HCT116 (cell line): ENCODE data around the gene PLG. TPM values are rescaled to one million over a fixed set of nuclear protein-coding genes. Genes with fewer than 3 reads are reported as not detected.

ENCODE experiments used
- ATAC-seq: fragments of 200-7000 bp; cut with Tn5 transposase; 2 replicates; pipeline ENCODE4 v1.9.1; 2020; ENCODE audit warnings: mild to moderate bottlenecking, moderate library complexity
- BruUV-seq: library from RNA; stranded (reverse); fragments of 400-500 nt; replicated peaks from 2 replicates; lab custom pipeline; 2021; lab: Mats Ljungman, UMichigan
- CTCF ChIA-PET: fragments of 300-600 bp; sonication (Branson Sonifier 250); formaldehyde crosslinking; loops from one replicate; lab custom pipeline; 2021; ENCODE audit warnings: antibody characterized with exemption; lab: Charles Lee
- POLR2A ChIA-PET: fragments of 300-600, 350-600 bp; sonication (Branson Sonifier 250); formaldehyde crosslinking; loops from one replicate; lab custom pipeline; 2021; ENCODE audit warnings: antibody characterized with exemption; lab: Charles Lee
- RAD21 ChIA-PET, 2 experiments: fragments of 300-600 bp; sonication (Branson Sonifier 250); formaldehyde crosslinking; loops; one replicate each; lab custom pipeline; 2023; ENCODE audit warnings: low total read pairs in 2 of 2; ENCODE audit not compliant: uncharacterized antibody in 2 of 2, unreplicated experiment in 2 of 2, low non-redundant PET in 1 of 2; lab: Charles Lee
- DNase-seq: peaks from one replicate; pipeline ENCODE4 v3.0.0-alpha.2; 2010; ENCODE audit warnings: low read depth, low spot score
- H2AFZ ChIP-seq: fragments of 200-600 bp; shearing (Covaris generic), sonication (generic); 2 replicates; pipeline ENCODE4 v1.6.1; 2017; ENCODE audit warnings: low read depth, mixed run types, mixed read lengths, antibody characterized with exemption, low read length; ENCODE audit not compliant: poor library complexity, severe bottlenecking
- H3K27ac ChIP-seq: 2 replicates; pipeline ENCODE4 v1.5.1; 2012; ENCODE audit warnings: low read depth, low read length
- H3K27me3 ChIP-seq: fragments of 200-600 bp; sonication (generic); 2 replicates; pipeline ENCODE4 v1.6.1; 2016; ENCODE audit warnings: mixed run types, low read length, mixed read lengths; ENCODE audit not compliant: insufficient read depth
- H3K36me3 ChIP-seq, 2 experiments: fragments of 200-500 bp in 1 of 2; fragments of 200-600 bp in 1 of 2; sonication (Bioruptor generic) in 1 of 2; sonication (generic) in 1 of 2; 2 replicates each; pipeline versions ENCODE4 v1.5.1 to v1.6.1; 2014 to 2016; ENCODE audit warnings: low read length in 2 of 2, inconsistent platforms in 1 of 2, mixed read lengths in 1 of 2, mixed run types in 1 of 2; ENCODE audit not compliant: insufficient read depth in 2 of 2, control insufficient read depth in 1 of 2
- H3K4me1 ChIP-seq, 2 experiments: fragments of 200-600 bp in 1 of 2; sonication (generic) in 1 of 2; 2 replicates each; pipeline versions ENCODE4 v1.5.1 to v1.6.1; 2012 to 2017; ENCODE audit warnings: low read length in 2 of 2, inconsistent platforms in 1 of 2, mild to moderate bottlenecking in 1 of 2, mixed read lengths in 1 of 2, mixed run types in 1 of 2, moderate library complexity in 1 of 2; ENCODE audit not compliant: insufficient read depth in 2 of 2, control insufficient read depth in 1 of 2
- H3K4me2 ChIP-seq: fragments of 200-600 bp; sonication (generic); 2 replicates; pipeline ENCODE4 v1.6.1; 2017; ENCODE audit warnings: mixed run types, low read length, mixed read lengths
- H3K4me3 ChIP-seq, 2 experiments: fragments of 200-600 bp in 1 of 2; sonication (generic) in 1 of 2; replicated peaks in 1 of 2; 2 replicates each; pipeline ENCODE4 v1.5.1; 2011 to 2016; ENCODE audit warnings: low read length in 2 of 2, control low read depth in 1 of 2, low read depth in 1 of 2, mild to moderate bottlenecking in 1 of 2, mixed read lengths in 1 of 2, mixed run types in 1 of 2
- H3K79me2 ChIP-seq: fragments of 200-600 bp; sonication (generic); 2 replicates; pipeline ENCODE4 v1.6.1; 2017; ENCODE audit warnings: mild to moderate bottlenecking, mixed run types, low read length, moderate library complexity, mixed read lengths; ENCODE audit not compliant: insufficient read depth
- H3K9ac ChIP-seq: fragments of 200-600 bp; sonication (generic); 2 replicates; pipeline ENCODE4 v1.6.1; 2016; ENCODE audit warnings: low read length, mixed read lengths
- H3K9me2 ChIP-seq: fragments of 200-600 bp; sonication (generic), shearing (Covaris generic); 2 replicates; pipeline ENCODE4 v1.6.1; 2017; ENCODE audit warnings: mixed run types, mild to moderate bottlenecking, moderate library complexity; ENCODE audit not compliant: insufficient read depth
- H3K9me3 ChIP-seq, 2 experiments: fragments of 200-500 bp in 1 of 2; fragments of 200-600 bp in 1 of 2; sonication (Bioruptor generic) in 1 of 2; sonication (generic) in 1 of 2; 2 replicates each; pipeline ENCODE4 v1.6.1; 2014 to 2017; ENCODE audit warnings: low read length in 2 of 2, mixed read lengths in 2 of 2, inconsistent platforms in 1 of 2, low read depth in 1 of 2, mild to moderate bottlenecking in 1 of 2, mixed run types in 1 of 2, moderate library complexity in 1 of 2; ENCODE audit not compliant: control insufficient read depth in 1 of 2, insufficient read depth in 1 of 2
- H4K20me1 ChIP-seq: fragments of 200-600 bp; sonication (generic), shearing (Covaris generic); 2 replicates; pipeline ENCODE4 v1.6.1; 2017; ENCODE audit warnings: mixed run types, mild to moderate bottlenecking, moderate library complexity; ENCODE audit not compliant: insufficient read depth
- ATF3 ChIP-seq: IDR thresholded peaks from 2 replicates; pipeline ENCODE4 v1.6.1; 2012
- CBX3 ChIP-seq: IDR thresholded peaks from 2 replicates; pipeline ENCODE4 v1.6.1; 2012; ENCODE audit warnings: low read depth
- ELF1 ChIP-seq: IDR thresholded peaks from 2 replicates; pipeline ENCODE4 v1.6.1; 2012; ENCODE audit warnings: low read depth, borderline replicate concordance
- EZH2 ChIP-seq: fragments of 200-600 bp; sonication (generic); IDR thresholded peaks from 2 replicates; pipeline ENCODE4 v1.6.1; 2017; ENCODE audit warnings: antibody characterized with exemption, mixed run types
- FOSL1 ChIP-seq: IDR thresholded peaks from 2 replicates; pipeline ENCODE4 v1.6.1; 2012; ENCODE audit warnings: low read depth
- JUND ChIP-seq: IDR thresholded peaks from 2 replicates; pipeline ENCODE4 v1.6.1; 2012
- MAX ChIP-seq: IDR thresholded peaks from 2 replicates; pipeline ENCODE4 v1.6.1; 2012
- RAD21 ChIP-seq: IDR thresholded peaks from 2 replicates; pipeline ENCODE4 v1.6.1; 2012; ENCODE audit warnings: low read depth, mild to moderate bottlenecking
- REST ChIP-seq: IDR thresholded peaks from 2 replicates; pipeline ENCODE4 v1.6.1; 2012; ENCODE audit warnings: low read depth
- SIN3A ChIP-seq: IDR thresholded peaks from 2 replicates; pipeline ENCODE4 v1.6.1; 2012; ENCODE audit warnings: low read depth
- SRF ChIP-seq: IDR thresholded peaks from 2 replicates; pipeline ENCODE4 v1.6.1; 2012; ENCODE audit warnings: low read depth
- YY1 ChIP-seq: IDR thresholded peaks from 2 replicates; pipeline ENCODE4 v1.6.1; 2011; ENCODE audit warnings: low read length, low read depth, moderate library complexity, mild to moderate bottlenecking; ENCODE audit not compliant: insufficient replicate concordance; ENCODE audit errors: extremely low read depth
- ZBTB33 ChIP-seq: IDR thresholded peaks from 2 replicates; pipeline ENCODE4 v1.6.1; 2011; ENCODE audit warnings: mild to moderate bottlenecking, low read length, moderate library complexity; ENCODE audit not compliant: insufficient replicate concordance; ENCODE audit errors: extremely low read depth
- ZNF274 ChIP-seq: fragments of 200-500 bp; sonication (Bioruptor generic); IDR thresholded peaks from 2 replicates; pipeline ENCODE4 v1.6.1; 2014; ENCODE audit warnings: mild to moderate bottlenecking, low read depth, low read length, inconsistent platforms
- intact Hi-C: fragments of 100-400 bp; cut with micrococcal nuclease; formaldehyde crosslinking; loops from 2 replicates; pipeline ENCODE4 v1.10.0; 2022
- total RNA-seq: library from RNA; stranded (reverse); gene quantifications from one replicate; pipeline ENCODE4 v1.2.1, GENCODE V29; 2021; ENCODE audit not compliant: unreplicated experiment

PLG gene
- total RNA-seq, 1 experiment from 2014 or later, result 0.69 TPM

DNA sequence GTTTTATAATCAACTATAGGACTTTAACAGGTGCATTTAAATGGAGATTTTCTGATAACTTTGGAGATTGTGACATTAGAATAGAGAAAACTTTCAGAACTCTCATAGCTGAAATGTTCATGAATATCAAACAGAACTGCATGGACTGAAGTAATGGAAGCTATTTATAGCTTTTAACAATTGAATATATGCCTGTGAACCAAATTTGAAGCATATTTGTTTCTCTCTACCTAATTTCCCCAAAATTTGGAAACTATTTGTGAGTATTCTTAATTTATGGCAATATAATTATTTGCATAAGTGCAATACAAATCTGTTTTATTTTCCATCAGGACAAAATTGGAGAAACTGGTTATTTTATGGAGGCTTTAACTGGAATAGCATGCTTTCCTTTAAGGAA, 96.6 kb downstream of the PLG start:
- no peak for ATAC-seq
- Histone ChIP-seq H3K9ac (no peak overlapping the region), H3K4me1 (peaks cover 0 to 8% of the 10 kb centered on the region in 2 experiments; a peak in 1 of 4 replicates), H2AFZ (no peak overlapping the region), H3K79me2 (no peaks in the 10 kb centered on the region), H3K36me3 (no peaks in the 10 kb centered on the region), H3K9me2 (no peaks in the 10 kb centered on the region), H4K20me1 (no peaks in the 10 kb centered on the region), H3K9me3 (no peaks in the 10 kb centered on the region), H3K27ac (no peak overlapping the region), H3K4me3 (no peak overlapping the region), H3K27me3 (no peaks in the 10 kb centered on the region), H3K4me2 (no peak overlapping the region)
- intact Hi-C loops, result no loop called here
- ChIA-PET POLR2A (no interaction called here), RAD21 (no interaction called here), CTCF (no interaction called here)
- DNase-seq, result no peak
- TF ChIP-seq ELF1 (no peak), RAD21 (no peak), ATF3 (no peak), REST (no peak), CBX3 (no peak), MAX (no peak), SRF (no peak), SIN3A (no peak), ZBTB33 (no peak), EZH2 (no peak), JUND (no peak), YY1 (no peak), FOSL1 (no peak), ZNF274 (no peak)
- no TSS peak for BruUV-seq
